GM19023 (cell line): ENCODE data around the gene CIB1.

Source experiments
- ATAC-seq: cut with Tn5 transposase; IDR thresholded peaks from one replicate; pipeline ENCODE4 v1.9.1; 2021; ENCODE audit warnings: mild to moderate bottlenecking, moderate library complexity; ENCODE audit not compliant: unreplicated experiment

The CIB1 gene

GRCh38 chr15:90241343-90242192 is 7.8 kb upstream of the CIB1 start:
- no peak for ATAC-seq

GRCh38 chr15:90240856-90241255 is 7.1 kb upstream of the CIB1 start:
- ATAC-seq: no peak

- ATAC-seq: no peak
Observed at GRCh38 chr15:90239371-90239770, 5.6 kb upstream of the CIB1 start.

- ATAC-seq: peak; percentile 60
Observed at GRCh38 chr15:90234096-90234988, 601 bp upstream of the CIB1 start, which contains the start of gene GDPGP1. TSS of gene GDPGP1 (plus strand) at chr15:90234209. CDS start at chr15:90240909, 6,700 bp downstream.

GRCh38 chr15:90232941-90233386 is 777 bp downstream of the CIB1 start:
- ATAC-seq: no peak

GRCh38 chr15:90232196-90232595 is 1.5 kb downstream of the CIB1 start:
- no peak for ATAC-seq

GRCh38 chr15:90231028-90232017 is 2.4 kb downstream of the CIB1 start:
- no peak for ATAC-seq

- ATAC-seq: no peak
Observed at GRCh38 chr15:90230610-90231009, 3.1 kb downstream of the CIB1 start.

GRCh38 chr15:90230071-90230494 is 3.7 kb downstream of the CIB1 start:
- no peak for ATAC-seq

- no peak for ATAC-seq
Observed at GRCh38 chr15:90228960-90229359, 4.8 kb downstream of the CIB1 start.

GRCh38 chr15:90227816-90228772 is 5.6 kb downstream of the CIB1 start:
- no peak for ATAC-seq

- ATAC-seq: no peak
Observed at GRCh38 chr15:90227336-90227735, 6.4 kb downstream of the CIB1 start.

GRCh38 chr15:90225504-90226234 is 8.1 kb downstream of the CIB1 start:
- ATAC-seq: no peak

GRCh38 chr15:90225047-90225446 is 8.7 kb downstream of the CIB1 start:
- ATAC-seq: no peak

- no peak for ATAC-seq
Observed at GRCh38 chr15:90223441-90224165, 10.1 kb downstream of the CIB1 start.

GRCh38 chr15:90222547-90222946 is 11.2 kb downstream of the CIB1 start:
- no peak for ATAC-seq

- ATAC-seq: no peak
Observed at GRCh38 chr15:90221246-90221900, 12.4 kb downstream of the CIB1 start.
